H54 (cell line): ENCODE measurements around the gene MT3.

ENCODE experiments used
- DNase-seq: peaks from one replicate; pipeline ENCODE4 v3.0.0; 2011; ENCODE audit warnings: low spot score, mixed read lengths; ENCODE audit not compliant: insufficient read length
- FAIRE-seq: peaks from 3 replicates; lab custom pipeline; 2011; peaks lifted over from hg19 to GRCh38; lab: Jason Lieb, UNC
- POLR2A ChIP-seq: IDR thresholded peaks from 2 replicates; pipeline ENCODE4 v1.6.1; 2011; ENCODE audit warnings: low read depth, mild to moderate bottlenecking, low read length

Gene MT3

GRCh38 chr16:56635441-56635967 is 46.2 kb downstream of the MT3 start:
- TF ChIP-seq POLR2A, result no peak

GRCh38 chr16:56636616-56637413 is 47.5 kb downstream of the MT3 start:
- no peak for FAIRE-seq
- no peak for DNase-seq
- no peak for TF ChIP-seq POLR2A

More at GRCh38 chr16:56635441-56635967, 46.2 kb downstream of the MT3 start:
- FAIRE-seq (no peak), DNase-seq (no peak)

DNA sequence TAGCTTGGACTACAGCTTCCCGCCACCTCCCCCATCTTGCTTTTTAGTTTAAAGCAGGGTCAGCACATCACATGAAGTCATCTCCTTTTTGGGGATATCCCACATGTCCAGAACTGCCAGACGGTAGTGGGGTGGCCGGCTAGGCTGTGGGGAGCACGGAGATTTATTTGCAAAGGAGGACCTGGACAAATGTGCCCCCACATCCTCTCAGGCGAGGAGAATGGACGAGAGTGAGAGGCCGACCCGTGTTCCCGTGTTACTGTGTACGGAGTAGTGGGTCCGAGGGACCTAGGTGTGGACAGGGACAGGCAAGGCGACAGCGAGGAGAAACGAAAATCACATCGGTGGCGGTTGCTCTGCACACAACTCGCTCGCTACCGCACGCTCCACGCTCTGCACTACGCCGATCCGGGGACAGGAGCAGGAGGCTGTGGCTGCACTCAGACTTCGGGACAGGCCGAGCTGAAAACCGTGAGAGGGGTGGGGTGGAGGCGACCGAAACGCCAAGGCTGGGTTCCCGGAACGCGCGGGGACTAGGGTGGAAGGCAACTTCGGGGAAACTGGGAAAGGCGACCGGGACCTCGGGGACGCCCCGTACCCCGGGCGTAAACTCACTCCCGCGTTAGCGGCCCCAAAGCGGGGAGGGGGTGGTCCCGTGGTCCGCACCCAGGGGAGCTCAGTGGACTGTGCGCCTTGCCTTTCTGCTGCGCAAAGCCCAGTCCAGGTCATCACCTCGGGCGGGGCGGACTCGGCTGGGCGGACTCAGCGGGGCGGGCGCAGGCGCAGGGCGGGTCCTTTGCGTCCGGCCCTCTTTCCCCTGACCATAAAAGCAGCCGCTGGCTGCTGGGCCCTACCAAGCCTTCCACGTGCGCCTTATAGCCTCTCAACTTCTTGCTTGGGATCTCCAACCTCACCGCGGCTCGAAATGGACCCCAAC is 48.8 kb downstream of the MT3 start, which contains the start of gene MT1A:
Gene MT1A, plus strand, starts transcription at position 853 of the 937 bp plus-strand sequence. Its CDS starts 73 bp downstream, at position 926.
- no peak for TF ChIP-seq POLR2A
- FAIRE-seq, result no peak
- no peak for DNase-seq

DNA sequence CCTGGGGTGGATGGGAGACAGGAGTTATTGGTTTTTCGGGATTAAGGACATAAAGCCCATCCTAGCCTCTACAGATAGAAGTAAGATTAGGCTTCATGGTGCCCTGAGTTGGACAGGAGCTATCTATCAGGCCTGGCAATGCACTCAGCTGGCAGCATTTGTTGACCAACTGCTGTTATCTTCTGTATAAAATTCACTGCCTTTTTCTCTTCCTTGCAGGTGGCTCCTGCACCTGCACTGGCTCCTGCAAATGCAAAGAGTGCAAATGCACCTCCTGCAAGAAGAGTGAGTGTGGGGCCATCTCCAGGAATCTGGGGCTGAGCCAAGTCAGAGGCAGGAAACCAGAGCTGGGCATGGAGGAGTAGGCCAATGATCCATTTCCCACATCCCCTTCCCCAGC is 49.7 kb downstream of the MT3 start:
- DNase-seq (no peak), FAIRE-seq (no peak)
- no peak for TF ChIP-seq POLR2A

GRCh38 chr16:56640076-56640475 is 50.7 kb downstream of the MT3 start:
- FAIRE-seq (no peak), DNase-seq (no peak)
- TF ChIP-seq POLR2A, result no peak
